ENCODE results near the gene RPA3. TPM values are rescaled to one million over a fixed set of nuclear protein-coding genes. Genes with fewer than 3 reads are reported as not detected.

The RPA3 gene
- total RNA-seq, 5 donors from 2014 or later (not counting 1 experiment from before 2014, with no cell fraction given), result 24.5 to 28.5 (median 26.8) TPM

- Mint-ChIP-seq H3K27me3 (no peaks in the 10 kb centered on the region), H3K4me1 (peaks cover 26 to 32% (median 26%) of the 10 kb centered on the region in 3 donors), H3K36me3 (peaks cover 26% of the 10 kb centered on the region), H3K4me3 (no peak overlapping the region), H3K9me3 (peaks cover 2 to 4% (median 3%) of the 10 kb centered on the region in 3 donors), H3K27ac (no peak overlapping the region)
- Histone ChIP-seq H3K36me3 (ENCODE audit: control insufficient read depth in 2 of 2, extremely low read depth in 1 of 2, insufficient read depth in 1 of 2, low read length in 1 of 2) (no peaks in the 10 kb centered on the region), H3K4me3 (ENCODE audit: control insufficient read depth in 1 of 2, extremely low read depth in 1 of 2, low read length in 1 of 2) (no peak overlapping the region), H3K4me1 (ENCODE audit: control insufficient read depth in 1 of 2, extremely low read depth in 1 of 2, insufficient read depth in 2 of 2, low read length in 2 of 2) (no peaks in the 10 kb centered on the region), H3K27me3 (replicated peaks in 1 of 2; ENCODE audit: control insufficient read depth in 2 of 2, extremely low read depth in 1 of 2, insufficient read depth in 2 of 2, low read length in 1 of 2) (no peaks in the 10 kb centered on the region), H3K27ac (ENCODE audit: low read length) (no peak overlapping the region), H3K9me3 (no peaks in the 10 kb centered on the region)
- ChIA-PET POLR2A (interaction anchor here in 1 of 2 donors (0.6 to 0.7 kb wide), 2 partner anchors 55 to 118 kb away, joined by 4 read pairs; no protein-coding TSS in a partner anchor), CTCF (interaction anchor here (0.6 to 3.7 kb wide), 2 partner anchors 12 to 14 kb away, joined by 4 to 18 read pairs; no protein-coding TSS in a partner anchor)
- ATAC-seq (replicated peaks in 1 of 4) (no peak), DNase-seq (no peak)
- 100% methylated on average over 2 of the region's 5 CpGs for WGBS (ENCODE audit: insufficient coverage)
These were observed 23.1 kb downstream of the RPA3 start for GRCh38 chr7:7695111-7695817.

- H3K9me3 Mint-ChIP-seq, result peaks cover 2 to 4% (median 3%) of the 10 kb centered on the region in 3 donors
- no peaks in the 10 kb centered on the region for H3K27me3 Mint-ChIP-seq
- DNase-seq, result no peak
- Histone ChIP-seq H3K4me3 (ENCODE audit: control insufficient read depth in 1 of 2, extremely low read depth in 1 of 2, low read length in 1 of 2) (no peak overlapping the region), H3K9me3 (no peaks in the 10 kb centered on the region), H3K27me3 (replicated peaks in 1 of 2; ENCODE audit: control insufficient read depth in 2 of 2, extremely low read depth in 1 of 2, insufficient read depth in 2 of 2, low read length in 1 of 2) (no peaks in the 10 kb centered on the region), H3K36me3 (ENCODE audit: control insufficient read depth in 2 of 2, extremely low read depth in 1 of 2, insufficient read depth in 1 of 2, low read length in 1 of 2) (no peaks in the 10 kb centered on the region), H3K4me1 (ENCODE audit: control insufficient read depth in 1 of 2, extremely low read depth in 1 of 2, insufficient read depth in 2 of 2, low read length in 2 of 2) (no peaks in the 10 kb centered on the region), H3K27ac (ENCODE audit: low read length) (no peak overlapping the region)
- H3K36me3 Mint-ChIP-seq, result peaks cover 26% of the 10 kb centered on the region
- ChIA-PET POLR2A (interaction anchor here in 1 of 2 donors (0.7 kb wide), 1 partner anchor 117 kb away, joined by 4 read pairs; no protein-coding TSS in a partner anchor), CTCF (interaction anchor here in 1 of 2 donors (3.7 kb wide), 1 partner anchor 13 kb away, joined by 18 read pairs; no protein-coding TSS in a partner anchor)
- no peak for ATAC-seq (replicated peaks in 1 of 4)
- H3K4me3 Mint-ChIP-seq, result no peak overlapping the region
- WGBS (ENCODE audit: insufficient coverage), result no CpG with 5 or more reads among the region's 3 CpGs
- peaks cover 19 to 26% (median 22%) of the 10 kb centered on the region in 3 donors for H3K4me1 Mint-ChIP-seq
- no peak overlapping the region for H3K27ac Mint-ChIP-seq
These were observed 23.9 kb downstream of the RPA3 start for GRCh38 chr7:7694542-7694941.

- ATAC-seq (replicated peaks in 1 of 4) (no peak), DNase-seq (no peak)
- Histone ChIP-seq H3K27ac (ENCODE audit: low read length) (no peak overlapping the region), H3K4me1 (ENCODE audit: control insufficient read depth in 1 of 2, extremely low read depth in 1 of 2, insufficient read depth in 2 of 2, low read length in 2 of 2) (no peaks in the 10 kb centered on the region), H3K27me3 (replicated peaks in 1 of 2; ENCODE audit: control insufficient read depth in 2 of 2, extremely low read depth in 1 of 2, insufficient read depth in 2 of 2, low read length in 1 of 2) (no peaks in the 10 kb centered on the region), H3K36me3 (ENCODE audit: control insufficient read depth in 2 of 2, extremely low read depth in 1 of 2, insufficient read depth in 1 of 2, low read length in 1 of 2) (no peaks in the 10 kb centered on the region), H3K4me3 (ENCODE audit: control insufficient read depth in 1 of 2, extremely low read depth in 1 of 2, low read length in 1 of 2) (no peak overlapping the region), H3K9me3 (no peaks in the 10 kb centered on the region)
- POLR2A ChIA-PET, result no interaction called here
- Mint-ChIP-seq H3K9me3 (peaks cover 2 to 4% (median 3%) of the 10 kb centered on the region in 3 donors), H3K27me3 (no peaks in the 10 kb centered on the region), H3K27ac (no peak overlapping the region), H3K4me1 (peaks cover 19 to 27% (median 20%) of the 10 kb centered on the region in 3 donors), H3K36me3 (peaks cover 29% of the 10 kb centered on the region), H3K4me3 (no peak overlapping the region)
- CTCF ChIA-PET, result interaction anchor here (3.7 to 3.9 kb wide), 2 partner anchors 13 kb away, joined by 14 to 18 read pairs; no protein-coding TSS in a partner anchor
These were observed 24.5 kb downstream of the RPA3 start for GRCh38 chr7:7693881-7694280.

GRCh38 chr7:7688956-7689355 lies 29.5 kb downstream of the RPA3 start:
- H3K36me3 Mint-ChIP-seq, result peaks cover 26% of the 10 kb centered on the region
- Histone ChIP-seq H3K9me3 (no peaks in the 10 kb centered on the region), H3K27me3 (replicated peaks in 1 of 2; ENCODE audit: control insufficient read depth in 2 of 2, extremely low read depth in 1 of 2, insufficient read depth in 2 of 2, low read length in 1 of 2) (no peaks in the 10 kb centered on the region), H3K4me3 (ENCODE audit: control insufficient read depth in 1 of 2, extremely low read depth in 1 of 2, low read length in 1 of 2) (no peak overlapping the region), H3K4me1 (ENCODE audit: control insufficient read depth in 1 of 2, extremely low read depth in 1 of 2, insufficient read depth in 2 of 2, low read length in 2 of 2) (no peaks in the 10 kb centered on the region), H3K36me3 (ENCODE audit: control insufficient read depth in 2 of 2, extremely low read depth in 1 of 2, insufficient read depth in 1 of 2, low read length in 1 of 2) (no peaks in the 10 kb centered on the region), H3K27ac (ENCODE audit: low read length) (no peak overlapping the region)
- POLR2A ChIA-PET, result no interaction called here
- ATAC-seq (replicated peaks in 1 of 4) (no peak), DNase-seq (no peak)
- no peak overlapping the region for H3K4me3 Mint-ChIP-seq
- H3K27ac Mint-ChIP-seq, result no peak overlapping the region
- no peaks in the 10 kb centered on the region for H3K9me3 Mint-ChIP-seq
- WGBS (ENCODE audit: insufficient coverage), result 87% methylated on average over 4 of the region's 4 CpGs
- H3K4me1 Mint-ChIP-seq, result peaks cover 25 to 31% (median 29%) of the 10 kb centered on the region in 3 donors
- CTCF ChIA-PET, result interaction anchor here in 1 of 2 donors (0.6 kb wide), 1 partner anchor 167 kb away, joined by 7 read pairs; no protein-coding TSS in a partner anchor
- H3K27me3 Mint-ChIP-seq, result no peaks in the 10 kb centered on the region

GRCh38 chr7:7688310-7688709 lies 30.1 kb downstream of the RPA3 start:
- H3K4me3 Mint-ChIP-seq, result no peak overlapping the region
- no peak overlapping the region for H3K27ac ChIP-seq (ENCODE audit: low read length)
- POLR2A ChIA-PET, result interaction anchor here in 1 of 2 donors (0.6 kb wide), 1 partner anchor 1208 kb away, joined by 3 read pairs; no protein-coding TSS in a partner anchor

GRCh38 chr7:7687800-7688199 lies 30.6 kb downstream of the RPA3 start:
- Mint-ChIP-seq H3K4me3 (no peak overlapping the region), H3K27ac (no peak overlapping the region), H3K27me3 (no peaks in the 10 kb centered on the region), H3K9me3 (no peaks in the 10 kb centered on the region), H3K36me3 (peaks cover 26% of the 10 kb centered on the region), H3K4me1 (peaks cover 29 to 37% (median 29%) of the 10 kb centered on the region in 3 donors)
- no peak for ATAC-seq (replicated peaks in 1 of 4)
- Histone ChIP-seq H3K4me3 (ENCODE audit: control insufficient read depth in 1 of 2, extremely low read depth in 1 of 2, low read length in 1 of 2) (no peak overlapping the region), H3K9me3 (no peaks in the 10 kb centered on the region), H3K27ac (ENCODE audit: low read length) (no peak overlapping the region), H3K27me3 (replicated peaks in 1 of 2; ENCODE audit: control insufficient read depth in 2 of 2, extremely low read depth in 1 of 2, insufficient read depth in 2 of 2, low read length in 1 of 2) (no peaks in the 10 kb centered on the region), H3K36me3 (ENCODE audit: control insufficient read depth in 2 of 2, extremely low read depth in 1 of 2, insufficient read depth in 1 of 2, low read length in 1 of 2) (no peaks in the 10 kb centered on the region), H3K4me1 (ENCODE audit: control insufficient read depth in 1 of 2, extremely low read depth in 1 of 2, insufficient read depth in 2 of 2, low read length in 2 of 2) (no peaks in the 10 kb centered on the region)
- ChIA-PET CTCF (interaction anchor here in 1 of 2 donors (1.0 kb wide), 1 partner anchor 69 kb away, joined by 3 read pairs; no protein-coding TSS in a partner anchor), POLR2A (interaction anchor here in 1 of 2 donors (0.6 kb wide), 1 partner anchor 1207 kb away, joined by 3 read pairs; no protein-coding TSS in a partner anchor)
- 71% methylated on average over 1 of the region's 1 CpG for WGBS (ENCODE audit: insufficient coverage)
- DNase-seq, result no peak

More at GRCh38 chr7:7688310-7688709, 30.1 kb downstream of the RPA3 start:
- H3K4me1 Mint-ChIP-seq, result peaks cover 25 to 33% (median 29%) of the 10 kb centered on the region in 3 donors
- H3K27me3 Mint-ChIP-seq, result no peaks in the 10 kb centered on the region
- DNase-seq (no peak), ATAC-seq (replicated peaks in 1 of 4) (no peak)
- H3K4me1 ChIP-seq (ENCODE audit: control insufficient read depth in 1 of 2, extremely low read depth in 1 of 2, insufficient read depth in 2 of 2, low read length in 2 of 2), result no peaks in the 10 kb centered on the region
- no peaks in the 10 kb centered on the region for H3K36me3 ChIP-seq (ENCODE audit: control insufficient read depth in 2 of 2, extremely low read depth in 1 of 2, insufficient read depth in 1 of 2, low read length in 1 of 2)
- H3K36me3 Mint-ChIP-seq, result peaks cover 26% of the 10 kb centered on the region
- WGBS (ENCODE audit: insufficient coverage), result 75% methylated on average over 3 of the region's 6 CpGs
- no peak overlapping the region for H3K27ac Mint-ChIP-seq
- no peaks in the 10 kb centered on the region for H3K9me3 Mint-ChIP-seq
- H3K4me3 ChIP-seq (ENCODE audit: control insufficient read depth in 1 of 2, extremely low read depth in 1 of 2, low read length in 1 of 2), result no peak overlapping the region
- CTCF ChIA-PET, result interaction anchor here in 1 of 2 donors (1.0 kb wide), 1 partner anchor 69 kb away, joined by 3 read pairs; no protein-coding TSS in a partner anchor
- no peaks in the 10 kb centered on the region for H3K9me3 ChIP-seq
- no peaks in the 10 kb centered on the region for H3K27me3 ChIP-seq (replicated peaks in 1 of 2; ENCODE audit: control insufficient read depth in 2 of 2, extremely low read depth in 1 of 2, insufficient read depth in 2 of 2, low read length in 1 of 2)

Data from T-cell (primary cell).